Type B pancreatic cell (in vitro differentiated cells): ENCODE results near the gene SCAI. TPM values are rescaled to one million over a fixed set of nuclear protein-coding genes. Genes with fewer than 3 reads are reported as not detected.

ENCODE experiments used
- DNase-seq: peaks from one replicate; pipeline ENCODE4 v3.0.0; 2021; ENCODE audit warnings: mixed read lengths; ENCODE audit not compliant: unreplicated experiment; ENCODE audit errors: extremely low spot score
- H3K27ac Mint-ChIP-seq: 2 replicates; pipeline ENCODE4 v1.8.0; 2021; ENCODE audit warnings: mild to moderate bottlenecking, mixed read lengths
- H3K27me3 Mint-ChIP-seq: 2 replicates; pipeline ENCODE4 v1.8.0; 2021; ENCODE audit warnings: mixed read lengths
- H3K36me3 Mint-ChIP-seq: 2 replicates; pipeline ENCODE4 v1.8.0; 2021; ENCODE audit warnings: mixed read lengths
- H3K4me1 Mint-ChIP-seq: one replicate; pipeline ENCODE4 v1.8.0; 2021; ENCODE audit warnings: mixed read lengths; ENCODE audit not compliant: unreplicated experiment
- H3K4me3 Mint-ChIP-seq: 2 replicates; pipeline ENCODE4 v1.8.0; 2021; ENCODE audit warnings: mild to moderate bottlenecking, mixed read lengths
- H3K9me3 Mint-ChIP-seq: 2 replicates; pipeline ENCODE4 v1.8.0; 2021; ENCODE audit warnings: mixed read lengths
- CTCF ChIP-seq: fragments of 200-600 bp; sonication (generic); conservative IDR thresholded peaks from 2 replicates; pipeline ENCODE4 v1.5.0; 2021; ENCODE audit warnings: antibody characterized with exemption, mild to moderate bottlenecking
- total RNA-seq: library from RNA; stranded (reverse); gene quantifications from 2 replicates; pipeline ENCODE4 v1.2.1, GENCODE V29; 2021; ENCODE audit warnings: low replicate concordance

SCAI gene
- total RNA-seq, 1 donor from 2014 or later = 12.8 TPM

- Mint-ChIP-seq H3K27me3 (no peaks in the 10 kb centered on the region), H3K9me3 (no peaks in the 10 kb centered on the region), H3K4me1 (no peaks in the 10 kb centered on the region), H3K4me3 (no peak overlapping the region), H3K36me3 (peaks cover 4% of the 10 kb centered on the region), H3K27ac (no peak overlapping the region)
- no peak for DNase-seq
- no peak for TF ChIP-seq CTCF
These were observed 189.1 kb downstream of the SCAI start for GRCh38 chr9:124954255-124954654.

- H3K9me3 Mint-ChIP-seq = no peaks in the 10 kb centered on the region
- DNase-seq = no peak
- no peak for TF ChIP-seq CTCF
- no peak overlapping the region for H3K4me3 Mint-ChIP-seq
- H3K27me3 Mint-ChIP-seq = no peaks in the 10 kb centered on the region
- peaks cover 4% of the 10 kb centered on the region for H3K36me3 Mint-ChIP-seq
- H3K4me1 Mint-ChIP-seq = no peaks in the 10 kb centered on the region
- H3K27ac Mint-ChIP-seq = no peak overlapping the region
These were observed 193.1 kb downstream of the SCAI start for GRCh38 chr9:124950050-124950718.

- Mint-ChIP-seq H3K36me3 (peaks cover 4% of the 10 kb centered on the region), H3K4me1 (no peaks in the 10 kb centered on the region), H3K27ac (no peak overlapping the region), H3K9me3 (no peaks in the 10 kb centered on the region), H3K27me3 (no peaks in the 10 kb centered on the region), H3K4me3 (no peak overlapping the region)
- no peak for DNase-seq
- TF ChIP-seq CTCF = no peak
These were observed 193.9 kb downstream of the SCAI start for GRCh38 chr9:124949387-124949786.

- TF ChIP-seq CTCF = no peak
- Mint-ChIP-seq H3K27ac (no peak overlapping the region), H3K4me3 (no peak overlapping the region), H3K36me3 (peaks cover 2% of the 10 kb centered on the region), H3K9me3 (no peaks in the 10 kb centered on the region), H3K27me3 (no peaks in the 10 kb centered on the region), H3K4me1 (no peaks in the 10 kb centered on the region)
- no peak for DNase-seq
These were observed 195.5 kb downstream of the SCAI start for GRCh38 chr9:124947727-124948391.

GRCh38 chr9:124946167-124946566 is 197.2 kb downstream of the SCAI start:
- DNase-seq = no peak
- no peaks in the 10 kb centered on the region for H3K27me3 Mint-ChIP-seq
- no peaks in the 10 kb centered on the region for H3K36me3 Mint-ChIP-seq
- H3K4me3 Mint-ChIP-seq = no peak overlapping the region
- H3K27ac Mint-ChIP-seq = no peak overlapping the region
- H3K9me3 Mint-ChIP-seq = no peaks in the 10 kb centered on the region
- no peak for TF ChIP-seq CTCF
- H3K4me1 Mint-ChIP-seq = peaks cover 10% of the 10 kb centered on the region
